ENCODE data around the gene FKTN.

FKTN gene

GRCh38 chr9:105679257-105680022 lies 121.5 kb downstream of the FKTN start:
- DNase-seq = no peak

DNA sequence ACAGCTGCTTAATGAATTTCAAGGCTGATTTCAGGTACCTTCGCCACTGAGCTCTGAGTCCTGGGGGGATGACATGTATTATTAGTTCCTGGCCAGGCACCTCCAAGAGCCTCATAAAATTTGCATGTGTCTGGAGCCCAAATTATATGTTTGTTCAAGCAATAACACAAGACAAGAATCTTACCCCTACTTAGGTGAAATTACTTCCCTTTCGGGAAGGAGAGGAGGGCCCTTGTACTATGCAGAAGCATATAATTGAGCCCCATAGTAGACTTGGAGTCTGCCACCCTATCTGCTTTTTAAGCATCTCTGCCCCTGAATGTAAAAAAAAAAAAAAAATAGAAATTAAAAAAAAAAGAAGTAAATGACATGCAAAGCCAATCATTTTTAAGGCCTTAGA lies 123.4 kb downstream of the FKTN start:
- no peak for DNase-seq

- DNase-seq = no peak
Observed at GRCh38 chr9:105681724-105682123, 123.8 kb downstream of the FKTN start.

- DNase-seq = no peak
Observed at GRCh38 chr9:105683688-105684275, 125.9 kb downstream of the FKTN start.

- no peak for DNase-seq
Observed at GRCh38 chr9:105686936-105687335, 129.0 kb downstream of the FKTN start.

Measured in activated CD4-positive, alpha-beta T cell treated with anti-CD3 and anti-CD28 coated beads, Interleukin-2, amount 50 U/mL, for 4 hours (primary cell).